Neural progenitor cell (in vitro differentiated cells): Measurements from ENCODE around the gene SPINK13. TPM values are rescaled to one million over a fixed set of nuclear protein-coding genes. Genes with fewer than 3 reads are reported as not detected.

Source experiments
- DNase-seq: peaks from one replicate; pipeline ENCODE4 v3.0.0-alpha.2; 2016; ENCODE audit warnings: low spot score
- H2AFZ ChIP-seq: fragments of 200-600 bp; sonication (generic); replicated peaks from 2 replicates; pipeline ENCODE4 v1.6.1; 2016; ENCODE audit warnings: antibody characterized with exemption
- H3F3A ChIP-seq: fragments of 200-600 bp; sonication (generic); 2 replicates; pipeline ENCODE4 v1.6.1; 2016; ENCODE audit warnings: antibody characterized with exemption, low read depth
- H3K27ac ChIP-seq: fragments of 200-600 bp; sonication (generic); 2 replicates; pipeline ENCODE4 v1.5.1; 2016; ENCODE audit warnings: mild to moderate bottlenecking
- H3K27me3 ChIP-seq: fragments of 200-600 bp; sonication (generic); 2 replicates; pipeline ENCODE4 v1.6.1; 2016; ENCODE audit warnings: mild to moderate bottlenecking, moderate library complexity
- H3K36me3 ChIP-seq: fragments of 200-600 bp; sonication (generic); 2 replicates; pipeline ENCODE4 v1.5.1; 2016
- H3K4me1 ChIP-seq: fragments of 200-600 bp; sonication (generic); 2 replicates; pipeline ENCODE4 v1.6.1; 2016; ENCODE audit warnings: mixed run types
- H3K4me2 ChIP-seq: fragments of 200-600 bp; sonication (generic); 2 replicates; pipeline ENCODE4 v1.6.1; 2016
- H3K4me3 ChIP-seq: fragments of 200-600 bp; sonication (generic); 2 replicates; pipeline ENCODE4 v1.5.1; 2016
- H3K79me2 ChIP-seq: fragments of 200-600 bp; sonication (generic); 2 replicates; pipeline ENCODE4 v1.6.1; 2016; ENCODE audit warnings: low read depth
- H3K9ac ChIP-seq: fragments of 200-600 bp; sonication (generic); 2 replicates; pipeline ENCODE4 v1.6.1; 2016
- H3K9me3 ChIP-seq: fragments of 200-600 bp; sonication (generic); 2 replicates; pipeline ENCODE4 v1.5.1; 2016; ENCODE audit warnings: low read depth
- H4K20me1 ChIP-seq: fragments of 200-600 bp; sonication (generic); 2 replicates; pipeline ENCODE4 v1.6.1; 2016; ENCODE audit warnings: low read depth
- H3K27ac Mint-ChIP-seq: 3 replicates; pipeline ENCODE4 v1.8.0; 2021; ENCODE audit warnings: mixed read lengths
- H3K27me3 Mint-ChIP-seq: 2 replicates; pipeline ENCODE4 v1.8.0; 2022; ENCODE audit warnings: low read depth, mild to moderate bottlenecking, inconsistent platforms, moderate library complexity, mixed read lengths; ENCODE audit not compliant: insufficient read depth
- H3K36me3 Mint-ChIP-seq: 3 replicates; pipeline ENCODE4 v1.8.0; 2021; ENCODE audit warnings: mixed read lengths
- H3K4me1 Mint-ChIP-seq: 3 replicates; pipeline ENCODE4 v1.8.0; 2021; ENCODE audit warnings: mixed read lengths
- H3K4me3 Mint-ChIP-seq: 3 replicates; pipeline ENCODE4 v1.8.0; 2021; ENCODE audit warnings: mild to moderate bottlenecking, moderate library complexity, mixed read lengths
- H3K9me3 Mint-ChIP-seq: 3 replicates; pipeline ENCODE4 v1.8.0; 2020; ENCODE audit warnings: mixed read lengths
- CTCF ChIP-seq: fragments of 200-600 bp; sonication (generic); IDR thresholded peaks from 2 replicates; pipeline ENCODE4 v1.5.1; 2017; ENCODE audit warnings: antibody characterized with exemption, mild to moderate bottlenecking
- EZH2 ChIP-seq: fragments of 200-600 bp; sonication (generic); IDR thresholded peaks from 2 replicates; pipeline ENCODE4 v1.6.1; 2017; ENCODE audit warnings: antibody characterized with exemption, mild to moderate bottlenecking, moderate library complexity
- EZH2phosphoT487 ChIP-seq: fragments of 200-600 bp; sonication (generic); IDR thresholded peaks from 2 replicates; pipeline ENCODE4 v1.6.1; 2017; ENCODE audit warnings: antibody characterized with exemption
- total RNA-seq: library from RNA; depleted of rRNA; stranded (reverse); fragments of >200 nt; gene quantifications from 2 replicates; pipeline ENCODE4 v1.2.3, GENCODE V29; 2015; ENCODE audit warnings: low replicate concordance

The SPINK13 gene
- total RNA-seq, 1 donor from 2014 or later, result not detected

- Histone ChIP-seq H3F3A (no peaks in the 10 kb centered on the region), H3K9me3 (no peaks in the 10 kb centered on the region), H3K4me2 (no peak within 1 kb of the TSS), H3K27me3 (peaks cover 21% of the 10 kb centered on the region), H3K4me1 (no peaks in the 10 kb centered on the region), H3K36me3 (no peaks in the 10 kb centered on the region), H4K20me1 (no peaks in the 10 kb centered on the region), H2AFZ (no peak within 1 kb of the TSS), H3K79me2 (no peaks in the 10 kb centered on the region), H3K4me3 (no peak within 1 kb of the TSS), H3K9ac (no peak within 1 kb of the TSS), H3K27ac (no peak within 1 kb of the TSS)
- no peaks in the 10 kb centered on the region for H3K9me3 Mint-ChIP-seq
- DNase-seq, result no peak
- H3K36me3 Mint-ChIP-seq, result no peaks in the 10 kb centered on the region
- no peaks in the 10 kb centered on the region for H3K4me1 Mint-ChIP-seq
- no peak for TF ChIP-seq EZH2
- TF ChIP-seq EZH2phosphoT487, result no peak
- no peak for TF ChIP-seq CTCF
- no peak within 1 kb of the TSS for H3K27ac Mint-ChIP-seq
- H3K27me3 Mint-ChIP-seq, result no peaks in the 10 kb centered on the region
- no peak within 1 kb of the TSS for H3K4me3 Mint-ChIP-seq
Observed at GRCh38 chr5:148238418-148238794, 30.2 kb upstream of the SPINK13 start, which contains the start of gene MARCOL. TSS of gene MARCOL (plus strand) at chr5:148238525. CDS start at chr5:148238598, 73 bp downstream.

DNA sequence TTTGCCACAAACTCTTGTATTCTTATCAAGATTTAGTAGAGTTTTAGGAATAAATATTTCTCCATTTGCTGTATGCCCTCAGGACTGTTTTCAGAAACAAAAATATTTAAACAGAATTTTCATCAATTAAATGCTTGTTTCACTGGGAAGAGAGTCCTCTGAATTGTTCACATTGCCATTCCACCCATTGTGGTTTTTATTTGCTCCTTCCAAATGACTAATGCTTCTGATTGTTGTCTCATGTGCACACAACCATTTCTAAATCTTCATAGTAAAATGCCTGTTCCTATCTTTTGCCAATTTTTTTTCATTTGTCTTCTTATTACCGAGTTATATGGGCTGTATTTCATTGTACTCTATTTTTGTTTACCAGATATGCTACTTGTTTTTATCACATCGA, 19.7 kb upstream of the SPINK13 start:
- Histone ChIP-seq H3K4me2 (no peak overlapping the region), H3K4me1 (no peaks in the 10 kb centered on the region), H3F3A (no peaks in the 10 kb centered on the region), H3K4me3 (no peak overlapping the region), H3K27me3 (peaks cover 6% of the 10 kb centered on the region), H2AFZ (no peak overlapping the region), H3K9me3 (no peaks in the 10 kb centered on the region), H4K20me1 (no peaks in the 10 kb centered on the region), H3K79me2 (no peaks in the 10 kb centered on the region), H3K9ac (no peak overlapping the region), H3K36me3 (no peaks in the 10 kb centered on the region), H3K27ac (no peak overlapping the region)
- DNase-seq, result no peak
- Mint-ChIP-seq H3K9me3 (no peaks in the 10 kb centered on the region), H3K27ac (no peak overlapping the region), H3K27me3 (no peaks in the 10 kb centered on the region), H3K4me1 (no peaks in the 10 kb centered on the region), H3K36me3 (no peaks in the 10 kb centered on the region), H3K4me3 (no peak overlapping the region)
- TF ChIP-seq EZH2 (no peak), CTCF (no peak), EZH2phosphoT487 (no peak)

GRCh38 chr5:148255456-148255855, 13.1 kb upstream of the SPINK13 start:
- H3K4me1 ChIP-seq, result no peaks in the 10 kb centered on the region
- H4K20me1 ChIP-seq, result no peaks in the 10 kb centered on the region
- Mint-ChIP-seq H3K4me1 (no peaks in the 10 kb centered on the region), H3K36me3 (no peaks in the 10 kb centered on the region), H3K4me3 (no peak overlapping the region), H3K27me3 (no peaks in the 10 kb centered on the region), H3K27ac (no peak overlapping the region), H3K9me3 (peaks cover 17% of the 10 kb centered on the region)
- TF ChIP-seq CTCF (no peak), EZH2 (no peak), EZH2phosphoT487 (no peak)
- H3K27me3 ChIP-seq, result no peaks in the 10 kb centered on the region
- H3K27ac ChIP-seq, result no peak overlapping the region
- no peak overlapping the region for H3K4me2 ChIP-seq
- H2AFZ ChIP-seq, result no peak overlapping the region
- no peak for DNase-seq
- no peaks in the 10 kb centered on the region for H3K79me2 ChIP-seq
- H3K36me3 ChIP-seq, result peaks cover 2% of the 10 kb centered on the region
- H3F3A ChIP-seq, result no peaks in the 10 kb centered on the region
- H3K9me3 ChIP-seq, result no peaks in the 10 kb centered on the region
- H3K9ac ChIP-seq, result no peak overlapping the region
- H3K4me3 ChIP-seq, result no peak overlapping the region
